AG04450 (cell line): ENCODE measurements around the gene CACNA1D. TPM values are rescaled to one million over a fixed set of nuclear protein-coding genes. Genes with fewer than 3 reads are reported as not detected.

Source experiments
- CTCF ChIA-PET: fragments of 300-600, 350-600 bp; formaldehyde crosslinking; extraction: SDS; loops from one replicate; lab custom pipeline; 2022; ENCODE audit warnings: antibody characterized with exemption, inconsistent platforms; lab: Charles Lee
- POLR2A ChIA-PET: fragments of 350-600 bp; formaldehyde crosslinking; extraction: SDS; loops from one replicate; lab custom pipeline; 2021; ENCODE audit warnings: antibody characterized with exemption, inconsistent platforms; lab: Yijun Ruan, JAX
- DNase-seq: peaks from one replicate; pipeline ENCODE4 v3.0.0-alpha.2; 2011; ENCODE audit warnings: low read depth, low spot score
- H3K27ac ChIP-seq: one replicate; pipeline ENCODE4 v1.5.1; 2012; ENCODE audit warnings: low read depth, low read length, control low read depth
- H3K27me3 ChIP-seq: one replicate; pipeline ENCODE4 v1.6.0; 2012; ENCODE audit warnings: low read length; ENCODE audit not compliant: control insufficient read depth, insufficient read depth
- H3K4me3 ChIP-seq: 2 replicates; pipeline ENCODE4 v1.5.1; 2011; ENCODE audit warnings: mild to moderate bottlenecking, low read depth, low read length, control low read depth
- H3K9me3 ChIP-seq: 2 replicates; pipeline ENCODE4 v1.5.1; 2012; ENCODE audit warnings: low read length; ENCODE audit not compliant: control insufficient read depth, insufficient read depth
- polyA plus RNA-seq: library from polyadenylated mRNA; depleted of rRNA; stranded (reverse); fragments of >200 nt; gene quantifications from 2 replicates; pipeline ENCODE4 v1.2.3, GENCODE V29; 2011
- TF ChIP-seq, protein P1 (sequence below): IDR thresholded peaks from 2 replicates; pipeline ENCODE4 v1.5.1; 2011; ENCODE audit warnings: low read depth, low read length, control low read depth, inconsistent platforms

Gene CACNA1D
- polyA plus RNA-seq, 1 experiment = 0.07 TPM

DNA sequence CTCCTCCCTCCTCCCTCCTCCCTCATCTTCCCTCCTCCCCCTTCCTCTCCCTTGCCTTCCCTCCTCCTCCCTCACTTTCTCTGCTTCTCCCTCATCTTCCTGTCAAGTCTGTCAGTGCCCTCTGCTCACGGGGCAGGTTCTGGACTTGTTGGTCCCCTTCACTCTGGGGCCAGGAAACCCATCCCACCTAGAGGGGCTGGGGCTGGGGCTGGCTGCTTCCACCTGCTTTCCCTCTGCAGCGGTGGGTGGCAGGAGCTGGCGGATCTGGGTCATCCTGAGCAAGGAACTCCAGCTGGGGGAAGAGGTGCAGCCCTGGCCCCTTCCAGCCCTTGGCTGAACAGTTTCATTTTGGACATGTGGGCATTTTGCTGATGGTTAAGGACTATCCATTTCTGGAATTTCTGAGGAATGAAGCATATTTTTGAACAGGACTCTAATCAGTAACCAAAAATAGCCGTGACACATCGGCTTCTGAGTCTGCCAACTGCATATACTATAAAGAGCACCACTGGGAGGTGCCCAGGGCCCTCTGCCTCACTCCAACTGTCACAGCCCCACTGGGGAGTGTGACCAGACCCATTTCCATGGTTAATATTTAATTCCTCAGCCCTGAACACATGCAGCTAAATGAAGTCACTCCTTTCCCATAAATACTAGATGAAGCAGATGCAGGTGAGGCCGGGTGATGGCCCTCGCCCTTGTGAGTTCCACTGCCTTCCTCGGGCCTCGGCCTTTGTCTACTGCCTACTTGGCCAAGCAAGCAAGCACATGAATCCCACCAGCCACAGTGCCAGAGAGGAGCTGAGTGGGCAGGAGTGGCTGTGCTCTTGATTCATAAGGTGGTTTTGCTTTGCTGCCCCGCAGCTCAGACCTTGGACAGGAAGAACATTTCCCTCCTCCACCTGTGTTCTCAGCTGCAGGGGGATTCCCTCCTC is 312.0 kb downstream of the CACNA1D start:
- H3K4me3 ChIP-seq = no peak overlapping the region
- POLR2A ChIA-PET = no interaction called here

DNA sequence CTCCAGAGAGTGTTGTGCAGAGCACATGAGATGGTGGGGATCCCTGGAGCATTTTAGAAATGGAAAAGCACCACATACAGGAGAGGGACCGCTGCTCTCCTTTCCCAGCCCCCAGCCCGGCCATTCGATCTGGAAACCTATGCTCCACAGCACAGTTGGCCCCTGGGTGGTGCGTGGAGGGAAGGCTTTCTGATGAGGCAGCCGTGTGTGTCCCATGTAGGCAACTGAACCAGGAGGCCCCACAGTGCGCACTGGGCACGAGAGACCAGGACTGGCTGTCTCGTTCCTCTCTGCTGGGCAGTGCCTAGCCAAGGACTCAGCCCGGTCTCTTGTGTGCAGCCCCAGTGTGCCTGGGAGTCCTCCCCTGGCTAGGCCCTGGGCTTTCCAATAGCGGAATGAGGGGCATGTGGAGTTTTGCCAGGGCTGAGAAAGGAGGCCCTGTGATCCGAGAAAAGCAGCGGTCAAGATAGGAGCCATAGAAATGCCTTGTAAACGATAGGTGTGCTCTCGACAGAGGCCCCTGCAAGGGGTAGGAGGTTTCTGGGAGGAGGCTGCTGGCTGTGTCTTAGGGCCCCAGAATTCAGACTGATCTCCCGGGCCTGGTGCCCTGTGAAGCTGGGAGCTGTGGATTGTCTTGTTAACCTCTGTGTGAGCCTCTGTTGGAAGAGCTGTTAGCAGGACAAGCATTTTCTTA is 312.9 kb downstream of the CACNA1D start:
- CTCF ChIA-PET = no interaction called here

More for the DNA sequence above, 312.0 kb downstream of the CACNA1D start:
- peak; percentile 21 for DNase-seq
- peak overlapping the region; percentile 52 for H3K27ac ChIP-seq
- H3K9me3 ChIP-seq = peaks cover 4% of the 10 kb centered on the region; the same call in 1 of the 2 replicates
- TF ChIP-seq, protein P1, sequence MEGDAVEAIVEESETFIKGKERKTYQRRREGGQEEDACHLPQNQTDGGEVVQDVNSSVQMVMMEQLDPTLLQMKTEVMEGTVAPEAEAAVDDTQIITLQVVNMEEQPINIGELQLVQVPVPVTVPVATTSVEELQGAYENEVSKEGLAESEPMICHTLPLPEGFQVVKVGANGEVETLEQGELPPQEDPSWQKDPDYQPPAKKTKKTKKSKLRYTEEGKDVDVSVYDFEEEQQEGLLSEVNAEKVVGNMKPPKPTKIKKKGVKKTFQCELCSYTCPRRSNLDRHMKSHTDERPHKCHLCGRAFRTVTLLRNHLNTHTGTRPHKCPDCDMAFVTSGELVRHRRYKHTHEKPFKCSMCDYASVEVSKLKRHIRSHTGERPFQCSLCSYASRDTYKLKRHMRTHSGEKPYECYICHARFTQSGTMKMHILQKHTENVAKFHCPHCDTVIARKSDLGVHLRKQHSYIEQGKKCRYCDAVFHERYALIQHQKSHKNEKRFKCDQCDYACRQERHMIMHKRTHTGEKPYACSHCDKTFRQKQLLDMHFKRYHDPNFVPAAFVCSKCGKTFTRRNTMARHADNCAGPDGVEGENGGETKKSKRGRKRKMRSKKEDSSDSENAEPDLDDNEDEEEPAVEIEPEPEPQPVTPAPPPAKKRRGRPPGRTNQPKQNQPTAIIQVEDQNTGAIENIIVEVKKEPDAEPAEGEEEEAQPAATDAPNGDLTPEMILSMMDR = 0 out of 2 replicates have a peak, but pooled peaks have one; percentile 4
- no peaks in the 10 kb centered on the region for H3K27me3 ChIP-seq
- CTCF ChIA-PET = no interaction called here

DNA sequence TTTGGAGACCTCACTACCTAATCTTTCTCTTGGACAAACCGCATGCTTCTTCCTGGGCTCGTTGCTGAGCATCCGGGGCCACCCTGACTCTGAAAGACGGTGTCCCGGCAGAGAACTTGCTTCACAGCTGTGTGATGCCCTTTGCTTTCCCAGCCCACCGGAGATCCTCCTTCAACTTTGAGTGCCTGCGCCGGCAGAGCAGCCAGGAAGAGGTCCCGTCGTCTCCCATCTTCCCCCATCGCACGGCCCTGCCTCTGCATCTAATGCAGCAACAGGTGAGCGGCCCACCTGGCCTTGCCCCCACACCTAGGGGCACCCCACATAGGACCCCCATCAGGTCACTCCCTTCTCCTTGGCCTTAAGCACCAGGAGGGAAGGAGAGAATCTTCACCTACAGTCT is 314.1 kb downstream of the CACNA1D start:
- Histone ChIP-seq H3K27me3 (peaks cover 5% of the 10 kb centered on the region), H3K4me3 (no peak overlapping the region), H3K9me3 (peaks cover 4% of the 10 kb centered on the region; the same call in 1 of the 2 replicates), H3K27ac (no peak overlapping the region)
- TF ChIP-seq, protein P1 = no peak
- no peak for DNase-seq
- POLR2A ChIA-PET = no interaction called here
- CTCF ChIA-PET = no interaction called here

More for the DNA sequence above, 312.9 kb downstream of the CACNA1D start:
- Histone ChIP-seq H3K27ac (no peak overlapping the region), H3K4me3 (no peak overlapping the region), H3K9me3 (peaks cover 4% of the 10 kb centered on the region; the same call in 1 of the 2 replicates), H3K27me3 (no peaks in the 10 kb centered on the region)
- TF ChIP-seq, protein P1 = no peak
- POLR2A ChIA-PET = no interaction called here
- DNase-seq = no peak

DNA sequence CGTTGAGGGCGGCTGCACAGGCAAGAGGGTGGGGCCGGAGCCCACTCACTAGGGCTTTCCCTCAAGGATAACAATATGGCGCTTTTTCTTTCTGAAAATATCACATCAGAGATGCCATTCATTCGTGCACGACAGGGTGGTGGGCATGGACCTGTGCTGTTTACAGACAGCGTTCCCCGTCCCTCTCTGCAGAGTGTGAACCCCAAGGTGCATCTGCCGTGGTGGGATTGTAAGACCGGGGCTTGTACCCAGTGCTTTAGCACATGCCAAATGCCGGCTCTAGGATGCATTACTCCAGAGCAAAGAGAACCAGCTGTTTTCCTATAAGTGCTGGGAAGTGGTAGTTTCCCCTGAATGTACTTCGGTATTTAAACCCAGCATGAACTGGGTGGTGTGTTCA is 314.9 kb downstream of the CACNA1D start:
- H3K27me3 ChIP-seq = peaks cover 5% of the 10 kb centered on the region
- ChIA-PET POLR2A (no interaction called here), CTCF (no interaction called here)
- no peaks in the 10 kb centered on the region for H3K9me3 ChIP-seq
- no peak overlapping the region for H3K27ac ChIP-seq
- DNase-seq = no peak
- TF ChIP-seq, protein P1 = no peak
- no peak overlapping the region for H3K4me3 ChIP-seq
